Epithelial cell of proximal tubule (primary cell): ENCODE measurements around the gene UNKL. TPM values are rescaled to one million over a fixed set of nuclear protein-coding genes. Genes with fewer than 3 reads are reported as not detected.

Experiments
- DNase-seq: peaks from one replicate; pipeline ENCODE4 v3.0.0-alpha.2; 2011; ENCODE audit warnings: low read depth
- H3K4me3 ChIP-seq: 2 replicates; pipeline ENCODE4 v1.5.1; 2011; ENCODE audit warnings: low read depth, mild to moderate bottlenecking, low read length
- CTCF ChIP-seq: conservative IDR thresholded peaks from 2 replicates; pipeline ENCODE4 v1.5.1; 2012; ENCODE audit warnings: low read depth, mild to moderate bottlenecking, low read length
- total RNA-seq: library from RNA; depleted of rRNA; stranded (reverse); fragments of >200 nt; gene quantifications from 2 replicates; pipeline ENCODE4 v1.2.3, GENCODE V29; 2015

Gene UNKL
- total RNA-seq, 1 donor from 2014 or later = 20.1 TPM

- no peak overlapping the region for H3K4me3 ChIP-seq
- TF ChIP-seq CTCF = no peak
- DNase-seq = no peak
These were observed 15.5 kb downstream of the UNKL start for GRCh38 chr16:1398826-1399581.

GRCh38 chr16:1398351-1398750 is 16.2 kb downstream of the UNKL start:
- no peak for TF ChIP-seq CTCF

GRCh38 chr16:1397779-1398178 is 16.7 kb downstream of the UNKL start:
- H3K4me3 ChIP-seq = no peak overlapping the region
- TF ChIP-seq CTCF = no peak
- no peak for DNase-seq

More at GRCh38 chr16:1398351-1398750, 16.2 kb downstream of the UNKL start:
- no peak overlapping the region for H3K4me3 ChIP-seq
- DNase-seq = no peak

- TF ChIP-seq CTCF = no peak
- no peak for DNase-seq
- H3K4me3 ChIP-seq = no peak overlapping the region
These were observed 19.0 kb downstream of the UNKL start for GRCh38 chr16:1395444-1396031.

- DNase-seq = no peak
- no peak overlapping the region for H3K4me3 ChIP-seq
- TF ChIP-seq CTCF = no peak
These were observed 20.0 kb downstream of the UNKL start for GRCh38 chr16:1394367-1394951.

- no peak for TF ChIP-seq CTCF
- no peak overlapping the region for H3K4me3 ChIP-seq
- DNase-seq = no peak
These were observed 20.8 kb downstream of the UNKL start for GRCh38 chr16:1393613-1394176.
